B cell (primary cell): ENCODE measurements around the gene LATS2. TPM values are rescaled to one million over a fixed set of nuclear protein-coding genes. Genes with fewer than 3 reads are reported as not detected.
"Not testable (repeated sequence)": the region's sequence is repeated elsewhere in the genome, so short reads cannot be mapped to it uniquely, and the experiment has no call there.

Source experiments
- ATAC-seq: fragments of 200-7000 bp; cut with Tn5 transposase; one replicate; pipeline ENCODE4 v1.10.0; 2021; ENCODE audit warnings: low read depth, mild to moderate bottlenecking, moderate number of reproducible peaks, moderate library complexity
- CTCF ChIA-PET: fragments of 350-600 bp; sonication (Branson Sonifier 250); formaldehyde crosslinking; loops from one replicate; lab custom pipeline; 2021; ENCODE audit warnings: antibody characterized with exemption, inconsistent platforms; lab: Charles Lee
- POLR2A ChIA-PET: fragments of 350-600 bp; sonication (Branson Sonifier 250); formaldehyde crosslinking; loops from one replicate; lab custom pipeline; 2021; ENCODE audit warnings: antibody characterized with exemption; lab: Charles Lee
- DNase-seq: peaks from one replicate; pipeline ENCODE4 v3.0.0; 2013
- H2AFZ ChIP-seq: 2 replicates; pipeline ENCODE4 v1.6.1; 2012; ENCODE audit warnings: mild to moderate bottlenecking, low read depth, low read length; ENCODE audit not compliant: insufficient read depth, poor library complexity, severe bottlenecking
- H3K27ac ChIP-seq, 2 donors: 1 replicate in 1 of 2; 2 replicates in 1 of 2; pipeline ENCODE4 v1.5.1; 2012 to 2013; ENCODE audit warnings: low read length in 2 of 2, mild to moderate bottlenecking in 2 of 2, moderate library complexity in 1 of 2
- H3K27me3 ChIP-seq, 4 experiments: fragments of 200-600 bp in 1 of 4; sonication (generic) in 1 of 4; replicated peaks in 1 of 4; 1 replicate in 2 of 4; 2 replicates in 2 of 4; pipeline versions ENCODE4 v1.6.1 to v1.7.0; 2013 to 2016; ENCODE audit warnings: low read length in 3 of 4, mild to moderate bottlenecking in 2 of 4, mixed read lengths in 1 of 4, moderate library complexity in 1 of 4; ENCODE audit not compliant: insufficient read depth in 4 of 4, control insufficient read depth in 3 of 4; ENCODE audit errors: control extremely low read depth in 1 of 4
- H3K36me3 ChIP-seq, 2 experiments: replicated peaks in 1 of 2; 1 replicate in 1 of 2; 2 replicates in 1 of 2; pipeline versions ENCODE4 v1.6.1 to v1.7.1; 2013; ENCODE audit warnings: low read length in 1 of 2; ENCODE audit not compliant: insufficient read depth in 2 of 2, control insufficient read depth in 1 of 2; ENCODE audit errors: control extremely low read depth in 1 of 2, extremely low read depth in 1 of 2
- H3K4me1 ChIP-seq, 2 donors: fragments of 200-600 bp in 1 of 2; sonication (generic) in 1 of 2; 1 replicate in 1 of 2; 2 replicates in 1 of 2; pipeline versions ENCODE4 v1.5.1 to v1.6.1; 2013 to 2017; ENCODE audit warnings: low read length in 2 of 2; ENCODE audit not compliant: control insufficient read depth in 2 of 2, insufficient read depth in 2 of 2
- H3K4me2 ChIP-seq: replicated peaks from 2 replicates; pipeline ENCODE3; 2012; ENCODE audit warnings: mild to moderate bottlenecking, low read depth, low read length; ENCODE audit not compliant: poor library complexity, severe bottlenecking
- H3K4me3 ChIP-seq, 5 experiments: fragments of 200-600 bp in 1 of 5; sonication (generic) in 1 of 5; 1 replicate in 3 of 5; 2 replicates in 2 of 5; pipeline versions ENCODE4 v1.5.1 to v1.7.0; 2011 to 2016; ENCODE audit warnings: low read length in 4 of 5, mild to moderate bottlenecking in 4 of 5, low read depth in 2 of 5, control low read depth in 1 of 5, moderate library complexity in 1 of 5; ENCODE audit not compliant: insufficient read depth in 1 of 5; ENCODE audit errors: control extremely low read depth in 1 of 5, extremely low read depth in 1 of 5
- H3K79me2 ChIP-seq: fragments of 200-600 bp; sonication (generic); one replicate; pipeline ENCODE4 v1.6.0; 2016; ENCODE audit warnings: low read length; ENCODE audit not compliant: control insufficient read depth, insufficient read depth
- H3K9ac ChIP-seq: fragments of 200-600 bp; sonication (generic); 2 replicates; pipeline ENCODE4 v1.6.1; 2017; ENCODE audit warnings: mild to moderate bottlenecking, low read length, moderate library complexity
- H3K9me3 ChIP-seq, 3 donors: one replicate each; pipeline versions ENCODE4 v1.6.1 to v1.7.1; 2013; ENCODE audit warnings: low read length in 2 of 3; ENCODE audit not compliant: control insufficient read depth in 2 of 3, insufficient read depth in 1 of 3; ENCODE audit errors: control extremely low read depth in 1 of 3
- H4K20me1 ChIP-seq: 2 replicates; pipeline ENCODE4 v1.6.0; 2012; ENCODE audit warnings: mild to moderate bottlenecking, low read length; ENCODE audit not compliant: insufficient read depth, control insufficient read depth, poor library complexity, severe bottlenecking
- H3K27ac Mint-ChIP-seq: one replicate; pipeline ENCODE4 v1.8.0; 2021; ENCODE audit warnings: mixed read lengths
- H3K27me3 Mint-ChIP-seq: one replicate; pipeline ENCODE4 v1.8.0; 2021; ENCODE audit warnings: mixed read lengths
- H3K4me1 Mint-ChIP-seq: one replicate; pipeline ENCODE4 v1.8.0; 2021; ENCODE audit warnings: mixed read lengths
- H3K4me3 Mint-ChIP-seq: one replicate; pipeline ENCODE4 v1.8.0; 2021; ENCODE audit warnings: mixed read lengths
- H3K9me3 Mint-ChIP-seq: one replicate; pipeline ENCODE4 v1.8.0; 2022; ENCODE audit warnings: mixed read lengths; ENCODE audit not compliant: insufficient read depth
- CTCF ChIP-seq: fragments of 200-600 bp; IDR thresholded peaks from one replicate; pipeline ENCODE4 v1.8.0; 2022; ENCODE audit warnings: antibody characterized with exemption, mild to moderate bottlenecking
- EZH2 ChIP-seq: IDR thresholded peaks from 2 replicates; pipeline ENCODE4 v1.6.1; 2012; ENCODE audit warnings: borderline replicate concordance, low read depth, mild to moderate bottlenecking, moderate library complexity, low read length; ENCODE audit not compliant: insufficient read depth, poor library complexity, severe bottlenecking
- WGBS: methylation state at CpG from one replicate; pipeline ENCODE4 v1.1.5; 2013; ENCODE audit warnings: missing lambda C conversion rate; ENCODE audit not compliant: insufficient coverage; 5-methylcytosine and 5-hydroxymethylcytosine counted together
- intact Hi-C: fragments of 100-400 bp; cut with micrococcal nuclease; formaldehyde crosslinking; loops from one replicate; pipeline ENCODE4 v1.10.0; 2022
- polyA plus RNA-seq: library from polyadenylated mRNA; depleted of rRNA; stranded (reverse); fragments of >200 nt; gene quantifications from 2 replicates; pipeline ENCODE4 v1.2.3, GENCODE V29; 2012
- total RNA-seq, 2 donors: library from RNA; stranded (reverse); fragments of 120-200 nt in 1 of 2; gene quantifications; 1 replicate in 1 of 2; 2 replicates in 1 of 2; pipeline versions ENCODE4 v1.2.3 to v1.2.4, GENCODE V29; 2013 to 2022

LATS2 gene
- total and polyA plus RNA-seq, 2 donors (not counting 1 experiment from before 2014, with no cell fraction given): 1.9 to 2.7 TPM

- TF ChIP-seq CTCF: no peak
- no peak for TF ChIP-seq EZH2
- peaks cover 0 to 2% (median 0%) of the 10 kb centered on the region in 3 donors for H3K9me3 ChIP-seq
- POLR2A ChIA-PET: no interaction called here
- H3K36me3 ChIP-seq: no peaks in the 10 kb centered on the region
- ATAC-seq (no peak), DNase-seq (no peak)
- H3K4me3 ChIP-seq: no peak overlapping the region
- H3K4me2 ChIP-seq: no peak overlapping the region
- 97% methylated on average over 16 of the region's 16 CpGs for WGBS
- Mint-ChIP-seq H3K9me3 (no peaks in the 10 kb centered on the region), H3K4me3 (no peak overlapping the region), H3K27me3 (peaks cover 28% of the 10 kb centered on the region), H3K27ac (no peak overlapping the region), H3K4me1 (no peaks in the 10 kb centered on the region)
- H2AFZ ChIP-seq: no peak overlapping the region
- no peak overlapping the region for H3K27ac ChIP-seq
- CTCF ChIA-PET: interaction anchor here (0.9 kb wide), 1 partner anchor 9 kb away, joined by 3 read pairs; no protein-coding TSS in a partner anchor
- intact Hi-C loops: no loop called here
- H3K9ac ChIP-seq: no peak overlapping the region
- no peaks in the 10 kb centered on the region for H3K27me3 ChIP-seq
- H3K4me1 ChIP-seq: no peaks in the 10 kb centered on the region
- no peaks in the 10 kb centered on the region for H4K20me1 ChIP-seq
- no peaks in the 10 kb centered on the region for H3K79me2 ChIP-seq
These were observed 108.5 kb downstream of the LATS2 start for GRCh38 chr13:20952838-20953237.

GRCh38 chr13:20948001-20948400 lies 113.4 kb downstream of the LATS2 start:
- H3K4me3 Mint-ChIP-seq, H3K79me2 ChIP-seq, H3K9ac ChIP-seq, H4K20me1 ChIP-seq, ATAC-seq, intact Hi-C loops, H3K9me3 ChIP-seq, POLR2A ChIA-PET, H3K4me1 ChIP-seq, H3K4me1 Mint-ChIP-seq, DNase-seq, H3K4me3 ChIP-seq, H3K9me3 Mint-ChIP-seq, H3K27ac Mint-ChIP-seq, H2AFZ ChIP-seq, H3K36me3 ChIP-seq, H3K27ac ChIP-seq, CTCF ChIA-PET, H3K4me2 ChIP-seq: not testable (repeated sequence)
- peaks cover 54% of the 10 kb centered on the region for H3K27me3 Mint-ChIP-seq
- peaks cover 0 to 13% (median 2%) of the 10 kb centered on the region in 4 experiments for H3K27me3 ChIP-seq
- 100% methylated on average over 1 of the region's 3 CpGs for WGBS
